GM12864 (cell line): ENCODE results near the gene GZMM.

Experiments used
- DNase-seq: peaks from one replicate; pipeline ENCODE4 v3.0.0-alpha.2; 2011; ENCODE audit warnings: low read depth
- H3K4me3 ChIP-seq: 2 replicates; pipeline ENCODE4 v1.5.1; 2011; ENCODE audit warnings: mild to moderate bottlenecking, low read depth, low read length, control low read depth
- CTCF ChIP-seq: IDR thresholded peaks from 2 replicates; pipeline ENCODE4 v1.5.1; 2011; ENCODE audit warnings: low read depth, mild to moderate bottlenecking, moderate library complexity, low read length, control low read depth, inconsistent platforms; ENCODE audit errors: missing control alignments

Gene GZMM

DNA sequence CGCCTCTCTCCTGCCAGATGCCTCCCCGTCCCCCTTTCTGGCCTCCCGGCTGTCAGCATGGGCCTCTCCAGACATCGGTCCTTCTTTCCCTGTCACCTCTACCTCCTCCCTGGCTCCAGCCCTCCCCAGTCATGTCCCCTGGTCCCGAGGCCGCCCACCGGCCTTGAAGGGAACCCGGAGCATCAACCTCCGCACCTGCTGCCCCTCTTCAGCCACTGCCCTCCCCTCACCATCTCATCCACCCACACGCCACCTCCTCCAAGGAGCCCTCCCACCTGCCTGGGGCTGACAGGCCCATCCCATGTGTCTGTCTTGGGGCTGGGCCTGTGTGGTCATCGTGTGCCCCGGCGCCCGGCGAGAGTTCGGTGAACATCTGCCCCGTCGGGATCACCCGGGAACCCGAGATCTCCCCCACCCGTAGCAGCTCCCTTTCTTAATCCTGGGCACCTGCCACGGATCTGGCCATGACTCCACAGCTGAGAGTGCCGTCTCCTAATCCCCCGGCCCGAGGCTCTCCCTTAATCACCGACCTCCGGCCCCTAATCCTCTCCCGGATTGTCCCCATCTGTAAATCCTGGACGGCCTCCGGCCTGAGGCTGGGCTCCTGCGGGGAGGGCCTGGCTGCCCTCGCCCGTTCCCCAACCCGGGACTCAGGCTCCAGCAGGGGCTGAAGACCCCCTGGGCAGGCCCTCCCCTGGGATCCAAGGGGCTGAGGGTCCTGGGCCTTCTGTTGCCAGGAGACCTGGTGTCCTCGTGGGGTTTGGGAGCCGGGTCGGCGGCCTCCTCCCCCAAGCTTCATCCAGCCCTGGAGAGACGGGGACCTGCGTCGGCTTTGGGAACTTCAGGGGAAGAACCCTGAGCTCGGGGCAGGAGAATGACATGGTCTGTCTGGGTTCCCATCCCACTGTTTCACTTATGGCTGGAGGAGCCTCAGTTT lies 51.7 kb downstream of the GZMM start:
- no peak for DNase-seq
- H3K4me3 ChIP-seq, result no peak overlapping the region
- no peak for TF ChIP-seq CTCF

- no peak for DNase-seq
- no peak for TF ChIP-seq CTCF
- H3K4me3 ChIP-seq, result no peak overlapping the region
Measured at GRCh38 chr19:596263-596655, 52.4 kb downstream of the GZMM start.

GRCh38 chr19:597406-598315 lies 53.8 kb downstream of the GZMM start:
- no peak for DNase-seq
- TF ChIP-seq CTCF, result no peak
- H3K4me3 ChIP-seq, result no peak overlapping the region
